HG03432 (cell line): Measurements from ENCODE around the gene SPATA2L.
A peak's percentile ranks its signal among the peaks of the same experiment; 100 is the strongest.

Source experiments
- ATAC-seq: cut with Tn5 transposase; IDR thresholded peaks from one replicate; pipeline ENCODE4 v1.9.1; 2021; ENCODE audit warnings: mild to moderate bottlenecking, moderate library complexity; ENCODE audit not compliant: unreplicated experiment

SPATA2L gene

DNA sequence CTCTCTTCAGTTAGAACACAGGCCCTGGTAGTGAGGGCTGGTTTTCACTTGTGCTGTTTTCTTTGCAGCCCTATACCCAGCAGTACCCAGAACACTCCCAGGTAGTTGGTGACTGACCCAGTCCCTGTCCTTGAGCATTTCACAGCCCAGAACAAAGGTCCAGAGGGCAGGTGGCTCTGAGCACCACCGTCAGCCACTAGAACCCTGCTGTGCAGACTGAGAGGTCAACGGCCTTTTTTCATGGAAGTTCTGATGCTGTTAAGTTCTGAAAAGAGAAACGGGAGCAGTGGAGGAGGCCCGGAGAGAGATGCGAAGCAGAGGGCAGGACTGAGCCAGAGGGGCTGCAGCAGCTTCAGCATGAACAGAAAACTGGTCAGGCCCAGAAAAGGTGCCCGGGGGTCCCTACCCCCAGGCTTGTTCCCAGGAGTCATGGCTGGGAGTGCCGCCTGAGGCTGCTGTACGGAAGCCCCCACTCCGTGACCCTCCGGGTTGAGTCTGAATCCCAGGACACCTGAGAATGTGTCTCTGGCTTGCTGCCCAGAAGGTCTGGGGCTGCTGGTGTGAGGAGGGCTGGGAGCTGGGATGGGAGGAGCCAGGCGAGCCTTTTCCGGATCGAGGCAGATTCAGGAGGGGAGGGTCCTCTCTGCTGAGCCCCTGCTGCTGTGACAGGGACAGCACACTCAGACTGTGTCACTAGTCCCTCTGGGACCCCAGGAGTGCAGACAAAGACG lies 28.5 kb upstream of the SPATA2L start:
- no peak for ATAC-seq

GRCh38 chr16:89729293-89729692 lies 27.8 kb upstream of the SPATA2L start:
- ATAC-seq = no peak

DNA sequence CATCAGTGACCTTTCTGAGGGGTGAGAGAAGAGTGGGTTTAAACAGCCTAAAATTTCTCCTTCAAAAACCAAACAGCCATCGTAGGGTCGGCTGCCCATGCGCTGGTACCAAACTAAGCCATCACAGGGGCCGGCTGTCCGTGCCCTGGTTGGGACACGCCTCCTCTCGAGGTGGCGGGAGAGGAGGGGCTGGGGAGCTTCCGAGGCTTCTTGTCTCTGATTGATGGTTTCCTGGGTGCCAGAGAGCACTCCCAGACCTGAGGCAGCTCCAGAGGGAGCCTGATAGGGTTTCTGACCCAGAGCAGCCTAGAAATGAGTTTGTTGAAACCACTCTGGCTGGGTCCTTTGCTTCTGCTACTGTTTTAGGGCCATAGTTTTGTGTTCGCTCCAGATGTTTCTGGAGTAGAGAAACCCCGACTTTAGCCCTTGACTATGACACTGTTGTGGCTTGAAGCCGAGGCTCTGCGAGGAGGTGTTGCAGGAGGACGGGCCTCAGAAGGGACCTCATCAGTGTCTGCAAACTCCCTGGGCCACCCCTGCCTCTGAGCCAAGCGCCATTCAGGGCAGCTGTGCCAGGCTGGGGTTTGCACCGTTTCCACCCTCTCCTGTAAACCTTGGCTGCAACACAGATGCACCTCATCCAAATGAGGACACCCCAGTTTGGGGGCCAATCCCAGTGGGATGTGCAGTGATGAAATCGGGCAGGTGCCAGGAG lies 26.1 kb upstream of the SPATA2L start:
- ATAC-seq = no peak

GRCh38 chr16:89723279-89724250 lies 22.1 kb upstream of the SPATA2L start:
- ATAC-seq = no peak

- ATAC-seq = peak; percentile 2
Measured at GRCh38 chr16:89722392-89723278, 21.1 kb upstream of the SPATA2L start.

DNA sequence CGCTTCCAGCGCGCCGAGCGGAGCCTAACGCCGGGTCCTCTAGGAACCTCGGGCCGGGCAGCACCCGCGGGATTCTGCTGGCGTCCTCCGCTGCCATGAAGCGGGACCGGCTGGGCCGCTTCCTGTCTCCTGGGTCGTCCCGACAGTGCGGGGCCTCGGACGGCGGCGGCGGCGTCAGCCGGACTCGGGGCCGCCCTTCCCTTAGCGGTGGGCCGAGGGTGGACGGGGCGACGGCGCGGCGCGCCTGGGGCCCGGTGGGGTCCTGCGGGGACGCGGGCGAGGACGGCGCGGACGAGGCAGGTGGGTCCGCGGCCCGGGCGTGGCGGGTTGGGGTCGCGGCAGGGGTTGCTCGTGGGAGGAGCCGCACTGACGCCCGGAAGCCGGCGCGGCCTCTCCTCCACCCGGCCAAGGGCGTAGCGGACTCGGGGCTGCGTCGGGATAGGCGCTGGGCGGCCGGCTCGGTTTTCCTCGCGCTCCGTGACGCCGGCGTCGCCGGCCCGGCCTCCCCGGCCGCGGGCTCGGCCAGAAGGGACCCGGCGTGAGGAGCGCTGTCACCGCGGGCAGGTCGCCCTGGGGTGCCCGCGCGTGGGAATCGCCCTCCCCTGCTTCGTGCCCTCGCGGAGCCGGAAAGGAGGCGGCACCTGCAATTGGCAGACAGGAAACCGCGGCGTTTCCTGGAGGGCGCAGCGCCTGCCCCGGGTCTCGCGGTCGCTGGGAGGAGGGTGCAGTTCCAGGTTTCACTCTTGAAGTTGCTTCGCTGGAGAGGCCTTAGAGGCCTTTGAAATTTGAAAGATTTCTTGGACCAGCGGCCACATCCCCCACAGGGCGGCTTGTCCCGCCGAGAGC lies 20.3 kb upstream of the SPATA2L start:
- peak; percentile 33 for ATAC-seq

GRCh38 chr16:89720813-89721545 lies 19.5 kb upstream of the SPATA2L start, which contains the start of the genes VPS9D1 and ZNF276:
TSS of gene VPS9D1 (minus strand) at chr16:89720898. CDS start at chr16:89720861, 37 bp downstream.
TSS of gene ZNF276 (plus strand) at chr16:89721537. CDS start at chr16:89721641, 104 bp downstream.
- ATAC-seq = peak; percentile 57

- ATAC-seq = peak; percentile 27
Measured at GRCh38 chr16:89720551-89720812, 19.0 kb upstream of the SPATA2L start.

DNA sequence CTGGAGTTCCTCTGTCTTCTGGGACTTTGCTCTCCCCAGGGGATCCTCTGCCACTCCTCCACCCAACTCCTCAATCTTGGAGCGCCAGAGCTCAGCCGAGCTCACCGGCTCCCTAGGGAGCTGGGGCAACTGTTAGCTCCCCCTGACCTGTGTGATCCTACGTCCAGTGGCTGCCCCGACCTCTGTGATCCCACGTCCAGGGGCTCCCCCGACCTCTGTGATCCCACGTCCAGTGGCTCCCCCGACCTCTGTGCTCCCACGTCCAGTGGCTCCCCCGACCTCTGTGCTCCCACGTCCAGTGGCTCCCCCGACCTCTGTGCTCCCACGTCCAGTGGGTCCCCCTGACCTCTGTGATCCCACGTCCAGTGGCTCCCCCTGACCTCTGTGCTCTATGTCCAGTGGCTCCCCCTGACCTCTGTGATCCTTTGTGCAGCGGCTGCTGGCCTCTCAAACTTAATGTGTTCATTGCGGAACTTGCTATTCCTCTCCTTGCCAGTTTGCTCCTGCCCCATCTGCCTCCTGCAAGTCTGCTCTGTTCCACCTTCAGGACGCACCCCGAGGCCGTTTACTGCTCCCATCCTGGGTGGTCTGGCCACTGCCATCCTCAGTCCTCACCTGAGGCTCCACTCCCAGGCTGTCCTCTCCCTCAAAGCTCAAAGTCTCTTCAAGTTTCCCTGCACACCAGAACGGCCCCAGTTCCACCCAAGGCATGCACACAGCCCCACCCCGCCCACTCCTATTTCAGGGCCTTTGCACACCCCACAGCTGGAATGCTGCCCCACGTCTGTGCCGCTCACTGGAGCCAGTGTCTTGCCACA lies 16.4 kb upstream of the SPATA2L start:
- no peak for ATAC-seq

- no peak for ATAC-seq
Measured at GRCh38 chr16:89716916-89717687, 15.6 kb upstream of the SPATA2L start.

GRCh38 chr16:89716493-89716892 lies 15.0 kb upstream of the SPATA2L start:
- ATAC-seq = no peak

GRCh38 chr16:89712274-89712781 lies 10.8 kb upstream of the SPATA2L start:
- ATAC-seq = no peak

GRCh38 chr16:89711601-89712273 lies 10.2 kb upstream of the SPATA2L start:
- ATAC-seq = peak; percentile 64

DNA sequence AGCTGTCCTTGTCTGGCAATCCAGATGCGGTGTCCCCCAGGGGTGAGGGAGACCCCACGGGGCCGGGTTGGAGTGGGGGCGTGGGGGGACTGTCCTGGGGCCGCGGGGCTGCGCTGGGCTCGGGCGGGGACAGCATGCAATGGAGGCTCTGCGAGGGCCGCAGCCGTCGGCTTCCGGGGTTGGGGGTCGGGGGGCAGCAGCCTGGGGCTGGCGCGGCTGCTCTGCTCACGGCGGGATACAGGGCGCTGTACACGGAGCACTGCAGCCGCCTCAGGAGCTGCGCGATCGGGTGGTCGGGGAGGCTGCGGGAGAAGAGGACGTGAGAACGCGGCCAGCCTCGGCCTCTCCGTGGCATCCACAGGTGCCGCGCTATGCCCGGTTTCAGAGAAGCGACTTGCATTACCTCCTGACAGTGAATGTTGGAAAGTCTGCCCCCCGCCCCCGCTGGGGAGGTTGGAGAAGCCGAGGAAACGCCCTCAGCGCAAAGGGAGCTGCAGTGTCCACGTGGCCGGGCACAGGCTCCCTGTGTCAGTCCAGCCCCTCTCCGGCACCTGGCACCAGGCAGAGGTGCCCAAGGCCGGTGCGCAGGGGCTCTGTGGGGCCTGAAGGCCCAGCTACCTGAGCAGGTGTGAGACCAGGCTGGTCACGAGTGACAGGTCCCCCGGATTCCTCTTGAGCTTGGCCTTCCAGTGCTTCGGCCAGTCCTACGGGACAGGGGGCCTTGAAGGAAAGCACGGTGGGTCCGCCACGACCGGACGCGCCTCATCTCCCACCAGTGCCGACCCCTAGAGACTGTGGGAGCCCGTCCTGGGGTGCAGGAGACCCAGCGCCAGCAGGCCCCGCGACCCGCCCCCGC lies 9.4 kb upstream of the SPATA2L start:
- no peak for ATAC-seq

- no peak for ATAC-seq
Measured at GRCh38 chr16:89709716-89710432, 8.4 kb upstream of the SPATA2L start.
